NB4 (cell line): Measurements from ENCODE around the gene PDE4D.

Source experiments
- CTCF ChIP-seq: IDR thresholded peaks from one replicate; pipeline ENCODE4 v1.5.1; 2012; ENCODE audit warnings: low read depth, low read length
- MAX ChIP-seq: IDR thresholded peaks from 2 replicates; pipeline ENCODE4 v1.6.1; 2011; ENCODE audit warnings: low read depth, low read length
- MYC ChIP-seq: IDR thresholded peaks from 2 replicates; pipeline ENCODE4 v1.6.1; 2011; ENCODE audit warnings: low read depth, low read length
- POLR2A ChIP-seq: IDR thresholded peaks from 2 replicates; pipeline ENCODE4 v1.6.1; 2011; ENCODE audit warnings: mild to moderate bottlenecking; ENCODE audit not compliant: insufficient read length; ENCODE audit errors: extremely low read depth

GRCh38 chr5:59792983-59793585, 100.4 kb downstream of the PDE4D start:
- TF ChIP-seq CTCF (no peak), POLR2A (no peak), MAX (no peak), MYC (no peak)
